GM19467 (cell line): ENCODE data around the gene RHEBL1.

Source experiments
- ATAC-seq: cut with Tn5 transposase; IDR thresholded peaks from one replicate; pipeline ENCODE4 v1.9.1; 2021; ENCODE audit warnings: mild to moderate bottlenecking, moderate library complexity; ENCODE audit not compliant: unreplicated experiment

Gene RHEBL1, protein sequence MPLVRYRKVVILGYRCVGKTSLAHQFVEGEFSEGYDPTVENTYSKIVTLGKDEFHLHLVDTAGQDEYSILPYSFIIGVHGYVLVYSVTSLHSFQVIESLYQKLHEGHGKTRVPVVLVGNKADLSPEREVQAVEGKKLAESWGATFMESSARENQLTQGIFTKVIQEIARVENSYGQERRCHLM

DNA sequence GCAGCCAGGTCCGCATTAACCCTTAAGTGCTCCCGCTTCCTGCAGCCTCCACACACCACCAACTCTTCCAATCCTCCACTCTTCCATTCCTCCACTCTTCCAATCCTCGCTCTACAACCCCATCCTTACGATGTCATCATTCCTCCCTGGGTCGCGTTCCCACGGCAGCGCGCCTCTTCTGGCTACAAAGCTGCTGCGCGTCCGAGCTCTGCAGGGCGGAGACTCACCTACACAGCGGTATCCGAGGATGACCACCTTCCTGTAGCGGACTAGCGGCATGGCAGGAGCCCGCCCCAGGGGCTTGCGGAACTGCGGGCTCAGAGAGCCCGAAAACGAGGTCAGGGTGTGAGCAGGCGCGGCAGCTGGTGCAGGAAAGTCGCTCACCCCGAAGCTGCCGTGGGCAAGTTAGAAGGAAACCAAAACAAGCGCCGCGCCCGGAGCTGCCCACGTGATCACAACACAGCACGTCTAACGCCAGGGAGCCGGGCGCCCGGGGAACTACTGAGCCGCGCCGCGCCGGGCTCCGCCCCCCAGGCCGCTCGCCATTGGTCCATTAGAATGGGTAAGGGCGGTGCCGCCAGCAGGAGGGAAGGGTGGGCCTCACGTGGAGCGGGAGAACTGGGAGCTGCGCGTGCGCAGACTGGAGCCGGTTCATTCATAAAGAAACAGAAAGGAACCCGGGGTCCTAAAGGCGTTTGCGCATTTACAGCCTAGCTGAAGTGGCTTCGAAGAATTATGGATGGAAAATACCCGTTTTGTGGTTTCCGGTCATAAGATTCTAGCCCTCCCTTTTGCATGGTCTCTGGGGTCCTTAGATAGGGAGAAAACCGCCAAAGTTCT is at the start of gene RHEBL1:
RHEBL1 (minus strand) TSS at position 473 of the 840 bp plus-strand sequence; CDS start at position 279, 194 bp downstream.
- ATAC-seq: peak; percentile 96

DNA sequence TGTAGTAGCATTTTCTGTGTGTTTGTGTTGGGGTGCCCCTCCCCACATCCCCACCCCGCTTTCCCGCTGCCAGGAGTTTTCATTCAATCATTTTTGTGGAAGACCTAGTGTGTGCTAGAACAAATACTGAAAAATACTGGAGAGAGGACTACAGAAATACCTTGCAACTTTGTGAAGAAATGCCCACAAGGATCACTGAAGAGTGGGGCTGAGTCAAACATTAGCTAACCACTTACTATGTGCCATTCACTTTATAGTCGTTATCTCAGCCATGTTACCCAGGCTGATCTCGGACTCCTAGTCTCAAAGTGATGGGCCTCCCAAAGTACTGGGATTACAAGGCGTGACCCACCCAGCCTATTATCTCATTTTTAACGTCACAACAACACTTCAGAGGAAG is 41.4 kb upstream of the RHEBL1 start:
- ATAC-seq: peak; percentile 10

DNA sequence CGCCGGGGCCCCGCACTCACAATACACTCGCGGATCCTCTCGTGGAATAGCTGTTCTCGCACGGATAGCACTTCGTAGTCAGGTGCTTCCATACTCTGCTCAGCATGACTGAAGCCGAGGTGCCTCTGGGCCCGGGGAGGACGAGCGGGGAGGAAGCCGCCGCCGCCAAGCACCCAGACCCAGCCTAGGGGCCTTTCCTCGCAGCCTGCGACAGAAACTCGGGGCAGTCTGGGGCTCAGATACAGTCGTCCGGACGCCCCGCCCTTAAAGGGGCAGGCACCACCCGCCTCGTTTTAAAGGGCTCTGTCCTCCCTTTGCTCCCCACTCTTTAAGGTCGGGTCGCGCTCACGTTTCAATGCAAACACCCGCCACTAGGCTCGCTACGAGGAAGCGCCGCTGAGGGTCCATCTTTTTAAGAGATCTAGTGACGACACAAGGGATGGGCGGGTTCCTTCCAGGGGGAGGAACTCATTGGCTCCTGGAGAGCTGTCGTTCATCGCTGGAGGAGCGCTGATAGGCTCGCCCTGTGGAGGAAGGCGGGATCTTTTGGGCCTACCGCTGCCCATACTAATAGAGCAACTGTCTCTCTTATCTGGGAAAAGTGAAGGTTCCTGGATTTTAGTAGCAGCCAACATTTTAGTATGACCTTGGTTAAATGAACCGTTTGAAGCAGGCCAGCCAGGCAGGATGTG is 40.8 kb upstream of the RHEBL1 start, which contains the start of gene LMBR1L:
LMBR1L (minus strand) TSS at position 384 of the 692 bp plus-strand sequence; CDS start at position 92, 292 bp downstream.
- peak; percentile 99 for ATAC-seq

DNA sequence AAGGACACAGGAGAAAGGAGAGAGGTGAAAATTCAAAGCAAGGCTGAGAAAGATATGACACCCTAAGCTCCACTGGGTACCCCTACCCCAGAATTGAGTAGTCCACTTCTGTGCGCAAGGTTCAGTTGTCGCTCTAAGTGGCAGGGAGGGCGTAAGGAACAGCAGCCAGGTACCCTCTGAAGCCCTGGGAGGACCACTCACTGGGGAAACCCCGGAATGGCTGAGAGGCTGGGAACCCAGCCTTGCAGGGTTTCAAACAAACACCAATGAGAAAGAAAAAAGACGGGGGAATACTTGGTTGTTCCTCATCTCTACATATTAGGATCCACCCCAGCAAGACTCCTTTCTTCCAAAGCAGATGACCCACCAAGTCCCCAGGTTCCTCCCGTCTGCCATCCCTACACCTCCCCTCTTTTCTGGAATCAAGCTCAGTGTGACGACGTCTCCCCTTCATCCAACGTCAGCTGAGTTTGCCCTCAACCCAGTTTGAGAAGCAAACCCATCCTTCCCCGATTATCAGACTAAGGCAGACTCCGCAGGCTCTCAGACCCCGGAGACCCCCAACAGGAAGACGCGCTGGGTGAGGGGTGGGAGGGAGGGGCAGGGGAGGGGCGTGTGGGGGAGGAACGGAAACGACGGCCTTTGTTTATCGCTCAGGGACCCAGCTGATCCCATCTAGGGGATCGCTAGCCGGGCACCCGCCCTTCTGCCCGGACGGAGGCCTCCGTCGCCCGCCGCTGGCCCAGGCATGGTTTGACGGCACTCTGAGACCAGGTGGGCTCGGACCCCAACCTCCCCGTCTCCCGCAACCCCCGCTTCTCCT is 40.1 kb upstream of the RHEBL1 start:
- no peak for ATAC-seq

DNA sequence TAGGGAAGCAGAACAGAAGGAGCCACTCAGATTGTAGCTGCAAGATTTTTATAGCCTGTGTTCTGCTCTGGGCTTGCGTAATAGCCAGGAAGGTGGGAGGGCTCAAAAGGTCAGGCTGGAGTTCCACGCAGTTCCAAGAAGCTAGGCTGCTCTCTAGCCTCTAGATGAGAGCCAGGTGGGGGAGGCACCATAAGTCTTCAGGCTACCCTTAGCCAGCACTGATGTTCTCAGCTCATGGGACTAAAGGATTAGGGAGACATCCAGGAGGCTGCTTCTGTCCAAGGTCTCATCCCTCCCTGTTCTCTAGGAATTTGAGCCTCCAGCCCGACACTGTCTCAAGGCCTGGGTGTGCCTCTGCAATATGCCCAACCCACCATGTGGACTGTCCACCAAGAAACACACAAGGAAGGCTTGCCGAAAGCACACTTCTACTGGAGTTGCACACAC is 39.2 kb upstream of the RHEBL1 start:
- ATAC-seq: no peak

DNA sequence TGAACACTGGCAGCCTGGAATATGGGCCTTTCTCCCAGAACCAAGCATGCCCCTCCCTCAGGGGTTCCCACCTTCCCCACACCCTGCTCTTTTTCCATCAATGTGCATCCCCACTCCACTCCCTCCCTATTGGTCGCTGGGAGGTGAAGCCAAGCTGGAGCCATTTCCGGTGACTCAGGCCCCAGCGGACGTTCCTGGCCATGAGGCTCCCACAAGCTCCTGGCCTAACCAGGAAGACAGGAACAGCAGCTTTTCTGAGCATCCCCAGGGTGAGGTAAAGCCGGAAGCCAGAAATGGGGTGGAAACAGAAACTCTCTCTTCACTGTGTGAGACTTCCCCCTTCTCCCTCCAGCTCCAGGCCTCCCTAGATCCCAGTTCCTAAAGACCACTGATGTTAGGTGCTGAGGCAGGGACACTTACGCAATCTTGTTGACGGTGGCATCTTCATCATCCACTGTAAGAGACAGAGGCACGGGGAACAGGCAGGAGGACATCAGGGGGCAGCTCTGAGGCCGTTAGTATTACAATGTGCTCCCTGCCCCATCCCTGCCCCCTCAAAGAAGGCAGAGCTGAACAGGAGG is 35.8 kb upstream of the RHEBL1 start:
- no peak for ATAC-seq

DNA sequence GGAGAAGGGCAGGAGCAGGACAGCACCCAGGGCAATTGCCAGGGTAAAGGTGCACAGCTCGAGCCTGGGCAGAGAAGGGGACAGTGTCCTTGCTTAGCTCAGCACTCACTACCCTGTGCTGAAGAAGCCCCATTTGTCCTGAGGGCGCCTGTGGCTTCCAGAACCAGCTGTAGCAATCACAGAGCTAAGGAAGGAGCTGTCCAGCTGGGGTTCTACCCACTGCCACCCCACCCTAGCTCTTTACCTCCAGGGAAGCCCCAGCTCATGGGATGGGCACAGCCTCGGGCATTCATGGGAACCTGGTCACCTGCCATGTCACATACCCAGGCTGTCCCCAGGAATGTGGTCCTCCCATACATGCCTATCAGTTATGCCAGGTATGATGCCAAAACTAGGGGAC is 35.0 kb upstream of the RHEBL1 start:
- no peak for ATAC-seq

DNA sequence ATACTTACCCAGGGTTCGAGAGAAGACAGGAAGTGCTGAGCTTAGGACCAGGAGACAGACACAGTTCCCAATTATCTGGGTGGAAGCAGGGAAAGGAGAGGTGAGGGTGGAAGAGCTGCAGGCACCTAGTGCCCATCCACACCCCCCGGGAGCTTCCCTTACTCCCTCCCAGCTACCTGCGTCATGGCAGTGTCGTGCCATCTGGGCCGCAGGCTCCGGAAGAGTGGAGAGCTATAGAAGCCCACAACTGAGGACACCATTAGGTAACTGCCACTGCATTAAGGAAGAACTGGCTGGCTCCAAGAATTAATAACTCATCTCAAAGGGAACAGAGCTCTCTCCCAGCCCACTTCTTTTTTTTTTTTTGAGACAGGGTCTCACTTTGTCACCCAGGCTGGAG is 30.6 kb upstream of the RHEBL1 start:
- ATAC-seq: no peak

DNA sequence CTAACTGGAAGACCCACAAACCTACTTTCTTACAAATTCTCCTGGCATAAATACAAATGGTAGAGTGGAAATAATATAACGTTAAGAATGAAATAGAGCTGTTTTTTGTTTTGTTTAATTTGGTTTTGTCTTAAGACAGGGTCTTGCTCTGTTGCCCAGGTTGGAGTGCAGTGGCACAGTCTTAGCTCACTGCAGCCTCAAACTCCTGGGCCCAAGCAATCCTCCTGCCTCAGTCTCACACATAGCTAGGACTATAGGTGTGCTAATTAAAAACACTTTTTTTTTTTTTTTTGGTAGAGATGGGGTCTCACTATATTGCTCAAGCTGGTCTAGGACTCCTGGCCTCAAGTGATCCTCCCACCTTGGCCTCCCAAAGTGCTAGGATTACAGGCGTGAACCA is 28.9 kb upstream of the RHEBL1 start:
- no peak for ATAC-seq

DNA sequence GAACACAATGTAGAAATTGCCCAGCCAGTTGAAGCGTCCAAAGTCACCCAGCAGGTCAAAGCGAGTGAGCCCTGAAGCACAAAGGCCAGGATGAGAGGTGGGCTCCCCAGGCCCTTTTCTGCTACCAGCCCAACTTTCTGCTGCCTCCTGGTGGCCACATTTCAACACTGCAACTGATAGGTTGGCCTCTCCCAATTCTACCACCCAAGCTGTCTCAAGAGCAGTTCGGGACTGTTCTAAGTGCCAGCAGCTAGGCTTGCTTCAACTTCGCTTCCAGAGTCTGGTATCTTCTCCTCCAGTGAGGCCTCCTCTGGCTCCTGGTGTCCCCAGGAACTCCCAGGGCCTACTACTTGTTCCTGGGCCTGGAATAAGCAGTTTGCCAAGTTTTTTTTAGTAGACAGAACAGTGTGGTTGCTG is 28.3 kb upstream of the RHEBL1 start:
- no peak for ATAC-seq

DNA sequence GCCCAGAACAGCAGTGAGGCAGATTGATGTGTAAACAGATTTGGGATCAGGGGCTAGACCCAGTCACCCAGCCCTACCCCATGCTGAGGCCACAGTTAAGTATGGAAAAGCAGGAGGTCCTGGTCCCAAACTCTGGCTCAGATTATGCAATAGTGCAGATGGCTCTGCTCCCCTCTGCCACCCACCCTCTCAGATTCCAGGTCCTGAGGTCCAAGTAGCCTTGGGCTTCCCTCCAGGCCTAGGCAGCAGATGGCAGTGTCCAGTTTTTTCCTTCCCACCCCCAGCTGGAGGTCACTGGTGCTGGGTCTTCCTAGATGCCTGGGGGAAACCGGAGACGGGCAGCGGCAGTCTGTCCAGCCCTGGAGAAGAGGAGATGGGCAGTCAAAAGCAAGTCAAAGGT is 27.6 kb upstream of the RHEBL1 start:
- ATAC-seq: no peak

DNA sequence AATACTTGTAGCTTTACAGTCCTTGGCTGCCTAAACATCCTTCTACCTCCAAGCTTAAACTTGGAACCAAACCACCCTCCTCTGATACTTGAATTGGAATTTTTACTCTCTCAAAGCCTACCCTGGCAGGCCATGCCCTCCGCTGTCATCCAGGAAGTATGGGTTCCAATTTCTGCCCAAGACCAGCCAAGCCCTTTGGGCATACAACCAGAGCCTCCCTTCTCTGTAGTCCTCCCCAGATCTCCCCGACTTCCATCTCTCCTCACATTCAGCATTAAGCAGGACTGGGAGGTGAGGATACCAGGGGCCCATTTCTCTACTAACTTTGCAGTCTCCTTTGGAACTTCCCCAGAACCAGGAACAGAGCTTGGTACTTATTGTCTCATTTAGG is 25.2 kb upstream of the RHEBL1 start:
- no peak for ATAC-seq

DNA sequence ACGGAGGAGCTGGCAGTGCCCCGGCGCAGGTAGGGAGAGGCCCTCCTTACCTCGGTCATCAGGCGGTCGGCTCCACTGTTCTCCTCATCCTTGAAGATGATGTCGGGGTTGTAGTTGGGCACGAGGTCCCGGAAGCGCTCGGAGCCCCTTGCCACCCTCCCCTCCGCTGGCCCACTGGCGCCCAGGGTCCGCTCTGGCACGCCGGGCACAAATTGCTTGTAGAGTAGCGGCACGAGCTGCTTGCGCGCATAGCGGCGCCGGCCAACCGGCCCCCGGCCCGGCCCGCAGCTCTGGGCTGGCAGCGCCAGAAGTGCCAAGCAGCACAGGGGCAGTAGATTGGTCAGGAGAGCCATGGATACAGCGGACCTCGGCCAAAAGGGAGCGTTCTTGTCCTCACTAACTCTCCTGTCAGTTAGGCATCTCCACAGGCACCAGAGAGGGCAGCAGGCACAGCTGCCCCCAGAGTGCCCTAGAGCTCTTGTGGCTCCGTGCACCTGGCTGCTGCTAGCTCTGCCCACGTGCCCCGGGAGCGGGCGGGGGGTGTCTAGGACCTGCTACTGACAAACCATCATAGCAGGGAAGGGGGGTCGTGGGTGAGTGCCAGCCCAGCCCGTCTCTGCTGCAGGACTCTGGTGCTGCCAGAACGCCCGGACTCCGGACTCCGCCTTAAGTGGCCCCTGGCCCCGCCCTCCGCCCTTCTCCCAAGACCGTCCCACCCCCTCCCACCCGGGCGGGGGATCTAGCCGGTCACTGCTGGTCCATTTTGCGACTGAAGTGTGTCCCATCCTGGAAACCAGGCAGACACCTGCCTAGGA is 24.6 kb upstream of the RHEBL1 start, which contains the start of gene DHH:
DHH (minus strand) TSS at position 642 of the 815 bp plus-strand sequence; CDS start at position 353, 289 bp downstream.
- no peak for ATAC-seq

DNA sequence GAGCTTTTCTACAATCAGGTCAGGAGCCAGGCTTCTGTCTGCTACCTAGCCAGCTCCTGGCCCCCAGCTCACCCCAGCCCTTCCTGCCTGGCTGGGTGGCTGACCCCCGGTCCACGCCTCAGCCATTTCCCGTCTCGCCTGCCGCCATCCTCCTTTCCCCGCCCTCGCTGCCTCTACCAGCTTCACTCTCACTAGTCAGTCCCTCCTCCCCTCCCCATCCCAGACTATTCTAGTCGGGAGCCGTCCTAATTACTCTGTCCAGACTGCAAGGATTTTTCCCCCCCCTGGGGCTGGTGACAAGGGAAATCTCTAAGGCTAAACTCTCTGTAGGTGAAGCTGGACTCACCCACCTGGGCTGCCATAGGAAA is 24.0 kb upstream of the RHEBL1 start:
- no peak for ATAC-seq

DNA sequence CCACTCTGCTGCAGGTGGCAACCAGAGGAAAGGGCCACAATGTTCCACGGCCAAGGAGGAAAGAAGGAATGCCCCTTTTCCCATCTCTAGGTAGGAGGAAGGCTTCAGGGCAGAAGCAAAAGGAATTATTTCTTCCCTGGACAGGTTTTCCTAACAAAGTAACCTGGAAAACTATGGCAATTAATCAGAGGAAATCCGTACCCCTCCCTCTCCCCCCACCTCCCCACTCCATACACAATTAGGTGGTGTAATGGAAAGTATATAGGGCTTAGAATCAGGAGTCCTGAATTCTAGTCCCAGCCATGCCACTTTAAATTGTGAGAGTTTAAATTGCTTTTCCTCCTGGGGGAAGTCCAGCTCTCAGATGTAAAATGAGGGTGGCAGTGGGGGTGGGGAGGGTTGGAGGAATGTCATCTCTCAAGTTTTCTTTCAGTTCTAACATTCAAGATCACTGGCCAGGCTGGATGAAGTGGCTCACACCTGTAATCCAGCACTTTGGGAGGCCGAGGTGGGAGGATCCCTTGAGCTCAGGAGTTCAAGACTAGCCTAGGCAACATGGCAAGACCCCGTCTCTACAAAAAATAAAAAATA is 23.1 kb upstream of the RHEBL1 start:
- ATAC-seq: no peak

DNA sequence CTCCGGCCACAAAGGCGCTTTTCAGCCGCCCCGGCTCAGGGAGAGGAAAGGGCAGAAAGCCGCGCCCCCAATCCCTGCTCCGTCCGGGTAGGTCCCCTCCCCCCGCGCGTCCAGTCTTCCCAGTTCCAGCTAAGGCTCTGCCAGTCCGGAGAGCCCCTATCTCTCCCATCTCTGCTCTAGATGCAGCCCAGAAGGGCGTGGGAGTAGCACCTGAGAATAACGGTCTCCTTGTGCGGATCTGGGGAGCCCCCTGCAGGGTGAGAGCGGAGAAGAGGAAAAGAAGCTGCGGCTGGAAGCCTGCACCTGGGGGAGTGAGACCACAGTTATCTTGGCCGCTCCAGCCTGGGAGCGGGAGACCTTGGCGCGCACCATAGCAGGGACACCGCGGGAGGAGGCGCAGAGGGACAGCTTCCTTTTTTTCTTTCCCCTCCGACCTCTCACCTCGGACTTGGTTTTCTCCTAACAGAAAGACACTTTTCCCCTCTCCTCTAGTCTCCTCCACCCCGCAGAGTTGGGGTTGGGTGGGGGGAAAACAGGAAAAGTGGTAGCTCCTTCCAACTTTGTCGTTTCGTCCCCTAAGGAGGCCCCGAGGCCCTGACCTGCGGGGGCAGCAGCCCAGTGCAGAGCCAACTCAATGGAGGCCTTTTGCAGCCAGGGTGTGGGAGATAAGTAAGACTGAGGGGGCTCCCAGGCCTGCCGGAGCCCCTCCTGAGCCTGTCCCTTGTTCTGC is 22.5 kb upstream of the RHEBL1 start:
- no peak for ATAC-seq

DNA sequence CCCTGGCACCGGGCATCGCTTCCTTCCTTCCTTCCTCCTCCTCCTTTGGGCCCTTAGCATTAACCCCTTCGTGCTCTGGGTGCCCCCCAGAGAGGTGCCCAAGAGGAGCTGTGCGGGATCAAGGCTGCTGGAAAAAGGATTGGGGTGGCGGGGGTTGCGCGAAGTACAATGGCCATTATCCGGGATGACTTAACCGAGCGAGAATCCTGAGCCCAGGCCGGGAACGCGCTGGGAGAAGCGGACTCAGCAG is 22.0 kb upstream of the RHEBL1 start:
- ATAC-seq: no peak

DNA sequence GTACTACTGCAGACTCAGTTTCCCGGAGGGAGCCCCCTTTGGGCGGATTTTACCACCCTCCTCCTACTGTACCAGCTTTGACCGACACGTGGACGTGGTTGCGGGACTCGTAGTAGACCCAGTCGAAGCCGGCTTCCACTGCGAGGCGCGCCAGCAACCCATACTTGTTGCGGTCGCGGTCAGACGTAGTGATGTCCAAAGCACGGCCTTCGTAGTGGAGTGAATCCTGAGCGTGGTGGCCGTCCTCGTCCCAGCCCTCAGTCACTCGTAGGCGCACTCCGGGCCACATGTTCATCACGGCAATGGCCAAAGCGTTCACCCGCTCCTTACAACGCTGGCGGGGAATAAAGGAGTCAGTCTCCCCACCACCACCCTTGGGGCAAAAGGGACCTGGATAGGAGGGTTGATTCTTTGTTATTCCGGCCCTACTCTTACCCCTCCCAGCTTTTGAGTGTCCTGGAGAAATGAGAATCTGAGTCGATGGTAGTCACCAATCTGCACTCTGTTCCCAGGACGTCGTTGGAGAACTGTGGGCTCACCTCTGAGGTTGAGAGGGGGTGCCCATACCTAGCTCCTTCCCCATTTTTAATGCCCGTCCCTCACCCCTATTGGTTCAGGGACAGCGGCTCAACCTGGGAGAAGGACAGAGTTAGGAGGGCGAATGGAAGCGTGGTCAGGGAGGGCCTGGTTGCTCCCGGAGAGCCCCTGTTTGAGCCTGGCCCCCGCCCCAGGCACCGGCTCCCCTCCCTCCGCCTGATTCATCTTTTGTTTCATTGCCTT is 21.5 kb upstream of the RHEBL1 start:
- ATAC-seq: no peak
